HEK293 (cell line): ENCODE results near the gene LRP2BP.

Experiments used
- ATF2 ChIP-seq: fragments of 450-650 bp; formaldehyde crosslinking; IDR thresholded peaks from 2 replicates; pipeline ENCODE4 v1.5.1; 2016; ENCODE audit warnings: missing biosample characterization, missing genetic modification characterization, low read depth
- BCL6B ChIP-seq: fragments of 450-650 bp; formaldehyde crosslinking; IDR thresholded peaks from 2 replicates; pipeline ENCODE4 v1.5.1; 2017; ENCODE audit warnings: missing biosample characterization, missing genetic modification characterization
- ELK4 ChIP-seq: IDR thresholded peaks from 2 replicates; pipeline ENCODE4 v1.6.1; 2011; ENCODE audit warnings: mild to moderate bottlenecking, low read depth, low read length, borderline replicate concordance
- HOXC10 ChIP-seq: sonication (generic); formaldehyde crosslinking; IDR thresholded peaks from 2 replicates; pipeline ENCODE4 v1.8.1; 2023; ENCODE audit warnings: mild to moderate bottlenecking, missing genetic modification reagents
- KLF10 ChIP-seq: fragments of 450-650 bp; IDR thresholded peaks from 2 replicates; pipeline ENCODE4 v1.5.1; 2018; ENCODE audit warnings: missing biosample characterization, mild to moderate bottlenecking, missing genetic modification characterization
- PRDM10 ChIP-seq: fragments of 450-650 bp; formaldehyde crosslinking; IDR thresholded peaks from 2 replicates; pipeline ENCODE4 v1.5.1; 2016; ENCODE audit warnings: missing biosample characterization, missing genetic modification characterization
- WT1 ChIP-seq: fragments of 450-650 bp; formaldehyde crosslinking; IDR thresholded peaks from 2 replicates; pipeline ENCODE4 v1.5.1; 2016; ENCODE audit warnings: missing biosample characterization, missing genetic modification characterization
- YY1 ChIP-seq: fragments of 450-650 bp; formaldehyde crosslinking; IDR thresholded peaks from 2 replicates; pipeline ENCODE4 v1.5.1; 2018; ENCODE audit warnings: missing biosample characterization, missing genetic modification characterization
- ZBTB48 ChIP-seq: fragments of 450-650 bp; formaldehyde crosslinking; IDR thresholded peaks from 2 replicates; pipeline ENCODE4 v1.5.1; 2016; ENCODE audit warnings: missing biosample characterization, missing genetic modification characterization
- ZBTB49 ChIP-seq: fragments of 450-650 bp; formaldehyde crosslinking; IDR thresholded peaks from 2 replicates; pipeline ENCODE4 v1.5.1; 2016; ENCODE audit warnings: missing biosample characterization, missing genetic modification characterization, low read depth
- ZBTB8A ChIP-seq: fragments of 450-650 bp; formaldehyde crosslinking; IDR thresholded peaks from 2 replicates; pipeline ENCODE4 v1.5.1; 2016; ENCODE audit warnings: missing biosample characterization, missing genetic modification characterization
- ZFP37 ChIP-seq: fragments of 450-650 bp; formaldehyde crosslinking; IDR thresholded peaks from 2 replicates; pipeline ENCODE4 v1.5.1; 2016; ENCODE audit warnings: missing biosample characterization, missing genetic modification characterization
- ZNF10 ChIP-seq: fragments of 450-650 bp; formaldehyde crosslinking; IDR thresholded peaks from 2 replicates; pipeline ENCODE4 v1.5.1; 2017; ENCODE audit warnings: missing biosample characterization, missing genetic modification characterization
- ZNF148 ChIP-seq: fragments of 450-650 bp; formaldehyde crosslinking; IDR thresholded peaks from 2 replicates; pipeline ENCODE4 v1.5.0; 2017; ENCODE audit warnings: missing biosample characterization, missing genetic modification characterization, borderline replicate concordance
- ZNF248 ChIP-seq: fragments of 450-650 bp; formaldehyde crosslinking; IDR thresholded peaks from 2 replicates; pipeline ENCODE4 v1.5.1; 2017; ENCODE audit warnings: missing biosample characterization, missing genetic modification characterization
- ZNF341 ChIP-seq: fragments of 450-650 bp; formaldehyde crosslinking; IDR thresholded peaks from 2 replicates; pipeline ENCODE4; 2016; ENCODE audit warnings: low read depth, missing biosample characterization, missing genetic modification characterization
- ZNF416 ChIP-seq: fragments of 450-650 bp; formaldehyde crosslinking; IDR thresholded peaks from 2 replicates; pipeline ENCODE4 v1.5.1; 2016; ENCODE audit warnings: missing biosample characterization, missing genetic modification characterization
- ZNF433 ChIP-seq: fragments of 450-650 bp; formaldehyde crosslinking; IDR thresholded peaks from 2 replicates; pipeline ENCODE4 v1.5.1; 2016; ENCODE audit warnings: missing biosample characterization, missing genetic modification characterization, low read depth
- ZNF48 ChIP-seq: fragments of 450-650 bp; formaldehyde crosslinking; IDR thresholded peaks from 2 replicates; pipeline ENCODE4 v1.5.1; 2016; ENCODE audit warnings: missing biosample characterization, missing genetic modification characterization
- ZNF571 ChIP-seq: fragments of 450-650 bp; formaldehyde crosslinking; IDR thresholded peaks from 2 replicates; pipeline ENCODE4 v1.5.0; 2017; ENCODE audit warnings: missing biosample characterization, missing genetic modification characterization
- ZNF623 ChIP-seq: fragments of 450-650 bp; formaldehyde crosslinking; IDR thresholded peaks from 2 replicates; pipeline ENCODE4 v1.5.1; 2016; ENCODE audit warnings: missing biosample characterization, missing genetic modification characterization
- ZNF658 ChIP-seq: fragments of 450-650 bp; formaldehyde crosslinking; IDR thresholded peaks from 2 replicates; pipeline ENCODE4; 2016; ENCODE audit warnings: missing biosample characterization, missing genetic modification characterization
- ZNF76 ChIP-seq: fragments of 450-650 bp; formaldehyde crosslinking; IDR thresholded peaks from 2 replicates; pipeline ENCODE4; 2016; ENCODE audit warnings: low read depth, missing biosample characterization, missing genetic modification characterization, borderline replicate concordance
- ZNF777 ChIP-seq: fragments of 450-650 bp; formaldehyde crosslinking; IDR thresholded peaks from 2 replicates; pipeline ENCODE4 v1.5.1; 2017; ENCODE audit warnings: missing biosample characterization, missing genetic modification characterization, borderline replicate concordance
- ZNF792 ChIP-seq: fragments of 450-650 bp; formaldehyde crosslinking; IDR thresholded peaks from 2 replicates; pipeline ENCODE4 v1.5.1; 2016; ENCODE audit warnings: missing biosample characterization, missing genetic modification characterization
- ZSCAN4 ChIP-seq: fragments of 450-650 bp; formaldehyde crosslinking; IDR thresholded peaks from 2 replicates; pipeline ENCODE4 v1.5.1; 2017; ENCODE audit warnings: missing biosample characterization, missing genetic modification characterization

Gene LRP2BP

GRCh38 chr4:185395956-185396723 lies 416 bp upstream of the LRP2BP start (continued):
- TF ChIP-seq ATF2 (tag by site-specific recombination) (peak; percentile 3), ZNF416 (tag by site-specific recombination) (no peak), ZNF571 (tag by site-specific recombination) (no peak), ZBTB49 (tag by site-specific recombination) (no peak), ZNF777 (tag by site-specific recombination) (peak; percentile 83; the same call in 1 of the 2 replicates), ELK4 (no peak), ZNF341 (tag by site-specific recombination) (no peak), ZNF792 (tag by site-specific recombination) (0 out of 2 replicates have a peak, but pooled peaks have one; percentile 58), ZNF148 (tag by site-specific recombination) (no peak), BCL6B (tag by site-specific recombination) (no peak; the same call in 1 of the 2 replicates), ZBTB8A (tag by site-specific recombination) (peak; percentile 47), ZNF658 (tag by site-specific recombination) (no peak), PRDM10 (tag by site-specific recombination) (0 out of 2 replicates have a peak, but pooled peaks have one; percentile 19), ZSCAN4 (tag by site-specific recombination) (no peak), WT1 (tag by site-specific recombination) (peak; percentile 15; the same call in 1 of the 2 replicates), ZNF623 (tag by site-specific recombination) (no peak), YY1 (tag by site-specific recombination) (peak; percentile 77), ZNF76 (tag by site-specific recombination) (peak; percentile 82), HOXC10 (CRISPR knock-in tag) (no peak), ZBTB48 (tag by site-specific recombination) (peak; percentile 93), ZNF10 (peak; percentile 47; the same call in 1 of the 2 replicates), ZNF248 (tag by site-specific recombination) (no peak), ZNF48 (tag by site-specific recombination) (no peak), ZNF433 (tag by site-specific recombination) (no peak), ZFP37 (tag by site-specific recombination) (peak; percentile 92), KLF10 (tag by site-specific recombination) (peak; percentile 98)
